ENCODE data around the gene YWHAG.

The YWHAG gene

GRCh38 chr7:76330261-76330660 lies 28.5 kb downstream of the YWHAG start:
- no peak for TF ChIP-seq EGR1 (IDR thresholded peaks at IDR 0.05)
- no peak for TF ChIP-seq ZBTB7A (IDR thresholded peaks at IDR 0.05; ENCODE audit: low read depth)
- TF ChIP-seq REST (IDR thresholded peaks at IDR 0.05; ENCODE audit: low read depth) = no peak
- no peak for TF ChIP-seq USF1 (IDR thresholded peaks at IDR 0.05)
- TF ChIP-seq FOXM1 (IDR thresholded peaks at IDR 0.05; ENCODE audit: borderline replicate concordance, low read depth) = no peak
- TF ChIP-seq TCF12 (IDR thresholded peaks at IDR 0.05; ENCODE audit: low read depth) = no peak
- TF ChIP-seq CREB1 (IDR thresholded peaks at IDR 0.05; ENCODE audit: low read depth) = no peak
- no peak for TF ChIP-seq NFIC (IDR thresholded peaks at IDR 0.05)
- no peak for TF ChIP-seq CEBPB (IDR thresholded peaks at IDR 0.05)
- no peak for TF ChIP-seq EP300 (IDR thresholded peaks at IDR 0.05; ENCODE audit: borderline replicate concordance)
- no peak for TF ChIP-seq YY1 (IDR thresholded peaks at IDR 0.05; ENCODE audit: low read depth)
- no peak for TF ChIP-seq MAX (IDR thresholded peaks at IDR 0.05)
- no peak for TF ChIP-seq TEAD4 (IDR thresholded peaks at IDR 0.05)
- TF ChIP-seq TAF1 (IDR thresholded peaks at IDR 0.05; ENCODE audit: low read depth) = no peak
- TF ChIP-seq RAD21 (IDR thresholded peaks at IDR 0.05; ENCODE audit: low read depth) = no peak

- TF ChIP-seq CREB1 (IDR thresholded peaks at IDR 0.05; ENCODE audit: low read depth) = no peak
- no peak for TF ChIP-seq CEBPB (IDR thresholded peaks at IDR 0.05)
- no peak for TF ChIP-seq TAF1 (IDR thresholded peaks at IDR 0.05; ENCODE audit: low read depth)
- no peak for TF ChIP-seq EGR1 (IDR thresholded peaks at IDR 0.05)
- TF ChIP-seq TEAD4 (IDR thresholded peaks at IDR 0.05) = no peak
- TF ChIP-seq NFIC (IDR thresholded peaks at IDR 0.05) = no peak
- no peak for TF ChIP-seq REST (IDR thresholded peaks at IDR 0.05; ENCODE audit: low read depth)
- TF ChIP-seq USF1 (IDR thresholded peaks at IDR 0.05) = no peak
Observed at GRCh38 chr7:76329479-76329878, 29.3 kb downstream of the YWHAG start.

GRCh38 chr7:76328389-76328788 lies 30.4 kb downstream of the YWHAG start:
- no peak for TF ChIP-seq TAF1 (IDR thresholded peaks at IDR 0.05; ENCODE audit: low read depth)
- TF ChIP-seq CEBPB (IDR thresholded peaks at IDR 0.05) = no peak
- no peak for TF ChIP-seq MAX (IDR thresholded peaks at IDR 0.05)
- no peak for TF ChIP-seq ZBTB7A (IDR thresholded peaks at IDR 0.05; ENCODE audit: low read depth)

GRCh38 chr7:76327610-76328009 lies 31.2 kb downstream of the YWHAG start:
- TF ChIP-seq MAX (IDR thresholded peaks at IDR 0.05) (no peak), USF1 (IDR thresholded peaks at IDR 0.05) (no peak), CREB1 (IDR thresholded peaks at IDR 0.05; ENCODE audit: low read depth) (no peak), EP300 (IDR thresholded peaks at IDR 0.05; ENCODE audit: borderline replicate concordance) (no peak), REST (IDR thresholded peaks at IDR 0.05; ENCODE audit: low read depth) (no peak), CEBPB (IDR thresholded peaks at IDR 0.05) (no peak), ZBTB7A (IDR thresholded peaks at IDR 0.05; ENCODE audit: low read depth) (no peak), NFIC (IDR thresholded peaks at IDR 0.05) (no peak), EGR1 (IDR thresholded peaks at IDR 0.05) (no peak), TCF12 (IDR thresholded peaks at IDR 0.05; ENCODE audit: low read depth) (no peak), FOXM1 (IDR thresholded peaks at IDR 0.05; ENCODE audit: borderline replicate concordance, low read depth) (no peak), TEAD4 (IDR thresholded peaks at IDR 0.05) (no peak), YY1 (IDR thresholded peaks at IDR 0.05; ENCODE audit: low read depth) (no peak), TAF1 (IDR thresholded peaks at IDR 0.05; ENCODE audit: low read depth) (no peak), RAD21 (IDR thresholded peaks at IDR 0.05; ENCODE audit: low read depth) (no peak)
